Renal cortex interstitium (tissue), 11 donors: Measurements from ENCODE around the gene PLXNB1. TPM values are rescaled to one million over a fixed set of nuclear protein-coding genes. Genes with fewer than 3 reads are reported as not detected.

Source experiments
- DNase-seq, 11 donors: peaks; one replicate each; pipeline ENCODE4 v3.0.0-alpha.2; 2013; ENCODE audit warnings: low read depth in 9 of 11, low spot score in 4 of 11; ENCODE audit errors: extremely low read depth in 1 of 11
- polyA plus RNA-seq, 3 donors: library from polyadenylated mRNA; unstranded; fragments of 120-200 nt; gene quantifications; one replicate each; pipeline ENCODE4 v1.2.1, GENCODE V29; 2013; ENCODE audit not compliant: insufficient read length in 3 of 3

PLXNB1 gene
- polyA plus RNA-seq, 3 donors = 190 to 238 (median 200) TPM

DNA sequence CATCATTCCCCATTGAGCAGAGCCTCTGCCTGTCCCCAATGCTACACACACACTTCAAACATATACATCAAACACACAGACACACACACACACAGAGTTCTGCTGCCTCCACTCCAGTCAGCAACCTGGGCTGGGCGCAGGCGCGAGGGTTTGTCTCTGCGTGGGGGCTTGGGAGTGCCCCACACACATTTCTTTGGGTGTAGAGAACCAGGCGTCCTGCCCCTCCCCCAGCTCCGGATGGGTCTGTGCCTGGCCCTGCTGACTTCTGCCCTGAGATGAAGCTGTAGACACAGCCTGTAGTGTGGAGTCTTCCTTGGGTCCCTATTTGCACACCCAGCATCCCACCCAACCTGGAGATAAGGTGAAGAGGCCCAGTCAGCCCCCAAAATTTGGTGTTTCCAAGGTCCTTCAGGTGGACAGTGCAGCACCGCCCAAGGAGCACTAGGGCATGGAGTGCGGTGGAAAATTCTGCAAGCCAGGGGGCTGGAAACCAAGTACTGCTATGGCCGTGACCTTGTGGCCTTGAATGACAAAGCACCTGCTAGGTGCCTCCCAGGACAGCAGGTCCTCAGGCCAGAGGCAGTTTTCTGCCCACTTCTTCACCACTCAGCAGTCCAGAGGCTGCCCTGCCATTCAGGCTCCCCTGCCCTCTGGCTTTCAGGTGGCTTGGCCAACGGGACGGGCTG lies 31.0 kb downstream of the PLXNB1 start:
- no peak for DNase-seq

DNA sequence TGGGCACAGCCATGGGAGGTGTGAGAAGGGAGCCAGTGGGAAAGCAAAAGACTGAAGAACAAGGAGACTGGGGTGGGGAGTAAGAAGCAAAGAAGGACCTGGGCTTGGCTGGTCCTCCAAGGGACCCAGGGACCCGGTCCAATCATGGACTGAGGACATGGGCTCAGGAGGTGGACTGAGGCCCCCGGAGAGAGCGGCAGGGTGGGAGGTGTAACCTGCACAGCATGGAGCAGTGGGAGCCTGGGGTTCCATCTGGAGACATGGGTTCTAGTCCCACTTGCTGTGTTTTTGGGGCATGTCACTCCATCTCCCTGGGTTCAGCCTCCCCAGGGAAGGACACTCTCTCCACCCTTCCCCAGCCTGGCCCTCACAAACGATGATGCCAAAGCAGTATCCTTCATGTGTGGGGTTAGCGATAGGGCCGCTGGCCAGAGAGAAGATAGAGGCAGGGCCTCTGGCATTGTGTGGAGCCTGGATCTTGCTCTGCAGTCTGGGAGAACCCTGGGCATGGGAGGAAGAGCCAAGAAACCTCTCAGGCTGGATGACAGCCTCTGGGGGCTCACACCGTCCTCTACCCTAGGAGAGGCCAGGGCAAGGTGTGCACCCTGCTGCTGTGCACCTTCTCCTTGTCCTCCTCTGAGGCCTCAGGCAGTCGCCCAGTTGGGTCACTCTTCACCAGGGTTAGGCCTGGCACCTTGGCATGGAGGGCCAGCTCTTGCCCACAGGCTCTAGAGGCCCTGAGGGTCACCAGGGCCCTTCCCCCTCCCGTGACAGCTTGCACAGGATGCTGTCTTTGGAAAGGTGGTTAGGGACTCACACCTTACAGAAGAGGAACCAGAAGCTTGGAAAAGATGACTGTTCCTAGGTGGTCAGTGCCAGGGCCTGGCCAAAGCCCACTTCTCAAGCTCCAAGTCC lies 31.9 kb downstream of the PLXNB1 start:
- no peak for DNase-seq

GRCh38 chr3:48395714-48396113 lies 34.2 kb downstream of the PLXNB1 start:
- DNase-seq = no peak

- DNase-seq = no peak
Measured at GRCh38 chr3:48394391-48394790, 35.5 kb downstream of the PLXNB1 start.

GRCh38 chr3:48388966-48389365 lies 40.9 kb downstream of the PLXNB1 start:
- DNase-seq = no peak

DNA sequence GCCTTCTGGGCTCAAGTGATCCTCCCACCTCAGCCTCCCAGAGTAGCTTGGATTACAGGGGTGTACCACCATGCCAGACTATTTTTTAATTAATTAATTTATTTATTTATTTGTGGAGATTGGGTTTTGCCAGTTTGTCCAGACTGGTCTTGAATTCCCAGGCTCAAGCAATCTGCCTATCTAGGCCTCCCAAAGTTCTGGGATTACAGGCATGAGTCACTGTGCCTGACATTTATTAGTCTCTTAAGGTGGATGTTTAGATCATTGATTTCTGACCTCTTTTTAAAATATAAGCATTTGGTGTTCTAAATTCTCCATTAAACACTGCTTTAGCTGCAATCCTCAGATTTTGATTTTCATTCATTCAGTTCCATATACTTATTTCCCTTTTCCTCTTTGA lies 42.3 kb downstream of the PLXNB1 start:
- no peak for DNase-seq

DNA sequence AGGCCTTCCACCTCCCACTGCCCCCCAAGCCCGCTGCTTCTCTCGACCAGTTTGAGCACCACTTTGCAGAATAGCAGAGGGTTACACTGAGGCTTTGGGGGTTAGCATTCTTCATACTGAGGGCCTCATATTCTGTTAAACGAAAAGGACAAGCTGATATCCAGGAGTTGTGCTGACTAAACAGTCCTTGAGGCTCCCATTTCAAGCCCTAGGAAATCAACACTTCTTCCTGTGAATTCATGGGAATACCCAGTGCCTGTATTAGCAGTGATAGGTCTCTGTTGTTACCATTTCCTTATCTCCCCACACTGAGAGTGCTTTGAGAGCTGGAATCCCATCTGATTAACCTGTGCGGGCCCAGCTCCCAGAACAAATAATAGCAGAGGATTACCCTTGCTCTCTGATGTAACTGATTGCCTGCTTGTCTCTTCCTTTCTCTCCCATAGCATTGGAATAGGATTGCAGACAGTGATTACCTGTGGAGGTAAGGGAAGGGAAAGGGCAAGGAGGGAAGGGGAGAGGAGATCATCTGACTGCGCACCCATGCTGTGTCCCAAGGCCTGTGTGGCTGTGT lies 56.9 kb downstream of the PLXNB1 start:
- DNase-seq = no peak

DNA sequence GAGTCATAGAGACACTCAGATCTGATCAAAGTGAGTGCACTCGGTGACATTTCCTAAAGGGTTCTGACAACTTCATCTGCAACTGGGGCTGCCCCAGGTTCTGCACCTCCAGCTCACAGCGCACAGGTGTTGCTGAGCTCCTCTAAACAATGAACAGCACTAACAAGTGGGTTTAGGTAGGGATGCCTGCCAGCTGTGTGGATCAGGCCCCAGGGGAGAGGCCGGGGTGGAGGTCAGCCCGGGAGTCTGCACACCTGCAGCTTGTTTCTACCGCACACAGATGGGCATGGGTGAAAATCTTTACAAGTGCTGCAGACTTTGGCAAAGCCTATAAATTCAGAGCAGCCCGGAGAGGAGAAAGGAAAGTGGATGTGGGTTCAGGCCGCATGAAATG lies 57.5 kb downstream of the PLXNB1 start:
- no peak for DNase-seq

DNA sequence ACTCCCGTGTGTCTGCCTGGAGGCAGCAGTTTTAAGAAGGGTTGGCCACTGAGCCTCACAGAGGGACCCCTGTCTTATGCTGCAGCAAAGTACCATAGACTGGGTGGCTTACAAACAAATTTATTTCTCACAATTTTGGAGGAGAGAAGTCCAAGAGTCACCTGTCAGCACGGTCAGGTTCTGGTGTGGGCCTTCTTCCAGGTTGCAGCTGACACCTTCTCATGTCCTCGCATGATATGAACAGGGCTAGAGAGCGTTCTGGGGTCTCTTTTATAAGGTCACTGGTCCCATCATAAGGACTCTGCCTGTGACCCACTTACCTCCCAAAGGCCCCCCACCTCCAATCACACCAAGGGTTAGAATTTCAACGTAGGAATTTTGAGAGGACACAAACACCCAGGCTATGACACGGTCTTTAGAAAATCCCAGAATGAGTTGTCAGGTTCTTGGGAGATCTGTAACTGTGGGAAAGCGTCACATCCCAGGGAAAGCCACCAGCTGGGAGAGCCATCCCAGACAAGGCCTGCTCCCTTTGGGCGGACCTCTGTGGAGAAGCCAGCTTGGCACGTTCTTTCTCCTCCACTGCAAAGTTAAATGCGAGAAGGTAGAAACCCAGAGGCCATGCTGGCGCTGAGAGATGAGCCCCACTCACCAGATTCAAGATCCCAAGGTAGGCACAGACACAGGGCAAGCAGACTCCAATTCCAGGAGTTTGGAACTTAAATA lies 58.1 kb downstream of the PLXNB1 start, which contains the start of gene FBXW12:
TSS of gene FBXW12 (plus strand) at position 569 of the 726 bp plus-strand sequence. CDS start 549 bp downstream, outside the sequence.
- DNase-seq = no peak

- DNase-seq = peak in 1 of 11 donors; percentile 12
Measured at GRCh38 chr3:48370333-48370713, 59.6 kb downstream of the PLXNB1 start.

GRCh38 chr3:48369693-48370332 lies 60.1 kb downstream of the PLXNB1 start:
- DNase-seq = no peak

GRCh38 chr3:48367201-48367600 lies 62.7 kb downstream of the PLXNB1 start:
- DNase-seq = no peak

GRCh38 chr3:48364840-48365239 lies 65.0 kb downstream of the PLXNB1 start:
- no peak for DNase-seq

- DNase-seq = no peak
Measured at GRCh38 chr3:48361928-48362327, 68.0 kb downstream of the PLXNB1 start.

DNA sequence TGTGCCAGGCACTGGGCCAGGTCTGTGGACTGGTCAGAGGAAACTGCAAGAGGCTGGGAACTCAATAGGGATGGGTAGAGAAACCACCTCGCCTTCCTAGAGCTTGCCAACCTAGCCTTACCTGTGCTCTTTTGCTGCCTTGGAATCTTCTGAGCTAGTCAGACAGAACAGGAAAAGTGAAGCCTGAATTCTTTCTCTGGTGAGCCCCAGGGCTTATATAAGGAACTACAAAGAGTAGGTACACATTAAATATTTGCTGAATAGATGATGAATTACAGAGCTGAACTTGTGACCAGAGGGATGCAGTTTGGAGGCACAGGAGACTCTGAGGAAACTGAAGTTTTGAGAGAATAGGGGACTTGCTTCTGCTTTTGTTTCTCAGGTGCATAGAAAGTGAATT lies 73.5 kb downstream of the PLXNB1 start:
- no peak for DNase-seq

DNA sequence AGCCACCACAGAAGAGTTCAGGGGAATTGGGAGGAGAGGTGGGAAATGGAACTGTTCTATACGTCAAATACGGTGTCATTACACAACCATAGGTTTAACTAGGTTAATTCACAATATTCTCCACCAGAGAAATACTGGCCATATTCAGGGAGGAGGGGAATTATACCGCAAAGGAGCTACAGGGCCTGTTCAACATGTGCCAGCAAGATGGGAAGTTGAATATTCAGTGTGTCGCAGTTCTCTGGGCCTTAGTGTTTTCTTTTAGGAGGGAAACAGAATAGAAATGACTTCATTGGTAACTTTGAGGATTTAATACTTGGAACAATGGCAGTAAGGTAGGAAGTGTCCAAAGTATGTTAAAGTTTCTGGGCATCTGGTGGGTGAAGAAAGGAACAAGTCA lies 75.9 kb downstream of the PLXNB1 start:
- no peak for DNase-seq
